Ascending aorta (tissue), 2 donors: ENCODE measurements around the gene CSMD2. TPM values are rescaled to one million over a fixed set of nuclear protein-coding genes. Genes with fewer than 3 reads are reported as not detected.

Experiments
- DNase-seq, 2 donors: peaks; one replicate each; pipeline ENCODE4 v3.0.0-alpha.2; 2019; ENCODE audit warnings: low spot score in 2 of 2
- H3K27ac ChIP-seq, 2 donors: fragments of 200-600 bp; sonication (generic); one replicate each; pipeline ENCODE4 v1.5.1; 2016 to 2017; ENCODE audit warnings: mild to moderate bottlenecking in 1 of 2
- H3K27me3 ChIP-seq: fragments of 200-600 bp; sonication (generic); one replicate; pipeline ENCODE4 v1.5.1; 2017
- H3K36me3 ChIP-seq, 2 donors: fragments of 200-600 bp; sonication (generic); one replicate each; pipeline ENCODE4 v1.5.1; 2016
- H3K4me1 ChIP-seq, 2 donors: fragments of 200-600 bp; sonication (generic); one replicate each; pipeline ENCODE4 v1.5.1; 2016 to 2017; ENCODE audit warnings: mild to moderate bottlenecking in 1 of 2
- H3K4me3 ChIP-seq, 2 donors: fragments of 200-600 bp; sonication (generic); one replicate each; pipeline ENCODE4 v1.5.1; 2016 to 2017; ENCODE audit warnings: mild to moderate bottlenecking in 1 of 2
- H3K9me3 ChIP-seq, 2 donors: fragments of 200-600 bp; sonication (generic); one replicate each; pipeline ENCODE4 v1.5.1; 2016
- intact Hi-C: fragments of 100-400 bp; cut with DNase I; formaldehyde crosslinking; loops from one replicate; pipeline ENCODE4 v1.15.1; 2023
- total RNA-seq: library from RNA; depleted of rRNA; stranded (reverse); fragments of >200 nt; gene quantifications from one replicate; pipeline ENCODE4 v1.1.0, GENCODE V29; 2016
- TF ChIP-seq, protein P1 (sequence below), 3 experiments: fragments of 200-600 bp in 2 of 3; fragments of 450-650 bp in 1 of 3; sonication (generic) in 2 of 3; IDR thresholded peaks; one replicate each; pipeline ENCODE4 v1.5.1; 2016 to 2019; ENCODE audit warnings: antibody characterized with exemption in 3 of 3, mild to moderate bottlenecking in 1 of 3, moderate library complexity in 1 of 3

Gene CSMD2
- total RNA-seq, 1 donor from 2014 or later, result 10.9 TPM

DNA sequence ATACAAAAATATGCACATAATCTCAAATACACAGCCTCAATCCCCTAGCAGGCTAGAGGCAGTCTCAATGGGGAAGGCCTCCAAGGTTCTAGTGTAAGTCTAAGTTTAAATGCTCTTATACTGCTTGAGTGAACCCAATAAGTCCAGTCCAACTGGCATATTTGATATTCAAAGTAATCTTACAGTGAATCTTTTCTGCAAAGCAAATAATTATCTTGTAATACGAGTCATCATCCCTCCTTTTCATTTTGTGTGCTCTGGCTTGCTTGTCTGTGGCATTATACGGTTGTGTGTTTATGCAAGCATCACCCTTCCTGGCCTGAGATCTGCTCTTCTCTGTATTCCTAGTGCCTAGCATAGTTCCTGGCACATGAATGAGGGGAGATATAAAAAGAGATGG, 468.1 kb downstream of the CSMD2 start:
- Histone ChIP-seq H3K4me1 (no peaks in the 10 kb centered on the region), H3K36me3 (no peaks in the 10 kb centered on the region), H3K27ac (no peak overlapping the region), H3K27me3 (no peaks in the 10 kb centered on the region), H3K4me3 (no peak overlapping the region), H3K9me3 (no peaks in the 10 kb centered on the region)
- TF ChIP-seq, protein P1, sequence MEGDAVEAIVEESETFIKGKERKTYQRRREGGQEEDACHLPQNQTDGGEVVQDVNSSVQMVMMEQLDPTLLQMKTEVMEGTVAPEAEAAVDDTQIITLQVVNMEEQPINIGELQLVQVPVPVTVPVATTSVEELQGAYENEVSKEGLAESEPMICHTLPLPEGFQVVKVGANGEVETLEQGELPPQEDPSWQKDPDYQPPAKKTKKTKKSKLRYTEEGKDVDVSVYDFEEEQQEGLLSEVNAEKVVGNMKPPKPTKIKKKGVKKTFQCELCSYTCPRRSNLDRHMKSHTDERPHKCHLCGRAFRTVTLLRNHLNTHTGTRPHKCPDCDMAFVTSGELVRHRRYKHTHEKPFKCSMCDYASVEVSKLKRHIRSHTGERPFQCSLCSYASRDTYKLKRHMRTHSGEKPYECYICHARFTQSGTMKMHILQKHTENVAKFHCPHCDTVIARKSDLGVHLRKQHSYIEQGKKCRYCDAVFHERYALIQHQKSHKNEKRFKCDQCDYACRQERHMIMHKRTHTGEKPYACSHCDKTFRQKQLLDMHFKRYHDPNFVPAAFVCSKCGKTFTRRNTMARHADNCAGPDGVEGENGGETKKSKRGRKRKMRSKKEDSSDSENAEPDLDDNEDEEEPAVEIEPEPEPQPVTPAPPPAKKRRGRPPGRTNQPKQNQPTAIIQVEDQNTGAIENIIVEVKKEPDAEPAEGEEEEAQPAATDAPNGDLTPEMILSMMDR (IDR thresholded peaks at IDR 0.05), result no peak
- intact Hi-C loops, result no loop called here
- DNase-seq, result no peak

DNA sequence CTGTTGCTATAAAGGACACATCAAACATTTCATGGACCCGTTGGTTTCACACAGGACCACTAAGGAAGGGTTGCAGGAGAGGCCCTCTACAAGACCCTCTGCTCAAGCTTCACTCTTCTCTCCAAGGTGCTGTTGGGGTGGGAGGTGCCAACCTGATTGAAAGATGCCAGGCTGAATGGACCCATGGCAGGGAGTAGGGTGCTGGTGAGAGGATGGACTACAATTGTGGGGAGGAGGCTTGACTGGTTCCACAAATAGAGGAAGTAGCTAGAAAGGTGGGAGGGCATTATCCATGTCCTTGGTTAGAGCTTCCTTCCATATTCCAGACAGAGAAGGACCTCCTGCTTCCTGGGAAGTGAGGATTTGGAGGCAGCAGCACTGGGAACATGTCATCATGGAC, 468.7 kb downstream of the CSMD2 start:
- Histone ChIP-seq H3K4me1 (no peaks in the 10 kb centered on the region), H3K36me3 (no peaks in the 10 kb centered on the region), H3K27ac (no peak overlapping the region), H3K9me3 (no peaks in the 10 kb centered on the region), H3K27me3 (no peaks in the 10 kb centered on the region), H3K4me3 (no peak overlapping the region)
- no peak for DNase-seq
- intact Hi-C loops, result no loop called here
- TF ChIP-seq, protein P1 (IDR thresholded peaks at IDR 0.05), result no peak

DNA sequence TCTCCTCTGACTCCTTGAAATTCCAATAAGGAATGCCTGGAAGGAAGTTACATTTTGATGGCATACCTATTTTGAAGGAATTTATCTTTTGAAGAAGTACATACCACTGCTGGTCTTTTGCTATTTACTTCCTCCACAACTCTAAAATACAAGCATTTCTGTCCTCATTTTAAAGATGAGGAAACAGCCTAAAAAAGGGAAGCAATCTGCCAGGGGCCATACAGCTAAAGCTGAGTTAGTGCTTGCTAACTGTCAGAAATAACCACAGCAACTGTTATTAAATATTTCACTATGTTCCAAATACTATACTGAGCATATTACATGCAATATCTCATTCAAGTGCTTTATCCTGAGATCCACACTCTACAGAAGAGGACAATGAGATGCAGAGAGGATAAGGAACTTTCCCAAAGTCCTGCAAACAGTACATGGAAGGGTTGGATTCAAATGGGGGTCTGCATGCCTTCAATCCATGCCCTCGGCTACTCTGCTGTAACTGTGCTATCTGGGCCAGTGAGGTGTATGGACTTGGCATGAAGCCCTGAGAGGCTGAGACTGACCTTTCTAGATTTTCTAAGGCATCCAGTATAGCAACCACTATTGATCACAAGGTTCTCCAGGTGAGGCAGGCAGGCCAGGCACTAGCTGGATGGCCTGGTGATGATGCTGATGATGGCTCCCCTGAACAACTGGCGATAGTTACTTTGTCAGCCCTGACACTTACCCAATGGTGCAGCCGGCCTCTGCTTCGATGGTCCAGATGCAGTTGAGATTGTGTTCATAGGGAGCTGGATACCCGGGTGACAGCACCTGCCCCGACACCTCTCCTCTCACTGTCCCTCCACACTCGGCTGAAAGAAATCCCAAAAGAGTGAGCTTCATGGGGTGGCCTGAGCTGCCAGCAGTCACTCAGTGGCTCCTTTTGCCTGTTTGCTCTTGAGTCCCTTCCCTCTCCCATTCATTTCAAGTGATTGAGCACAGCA, 472.5 kb downstream of the CSMD2 start:
- H3K9me3 ChIP-seq, result no peaks in the 10 kb centered on the region
- H3K27ac ChIP-seq, result no peak overlapping the region
- no peaks in the 10 kb centered on the region for H3K27me3 ChIP-seq
- TF ChIP-seq, protein P1 (IDR thresholded peaks at IDR 0.05), result no peak
- no peaks in the 10 kb centered on the region for H3K4me1 ChIP-seq
- H3K4me3 ChIP-seq, result no peak overlapping the region
- intact Hi-C loops, result no loop called here
- H3K36me3 ChIP-seq, result no peaks in the 10 kb centered on the region
- no peak for DNase-seq

DNA sequence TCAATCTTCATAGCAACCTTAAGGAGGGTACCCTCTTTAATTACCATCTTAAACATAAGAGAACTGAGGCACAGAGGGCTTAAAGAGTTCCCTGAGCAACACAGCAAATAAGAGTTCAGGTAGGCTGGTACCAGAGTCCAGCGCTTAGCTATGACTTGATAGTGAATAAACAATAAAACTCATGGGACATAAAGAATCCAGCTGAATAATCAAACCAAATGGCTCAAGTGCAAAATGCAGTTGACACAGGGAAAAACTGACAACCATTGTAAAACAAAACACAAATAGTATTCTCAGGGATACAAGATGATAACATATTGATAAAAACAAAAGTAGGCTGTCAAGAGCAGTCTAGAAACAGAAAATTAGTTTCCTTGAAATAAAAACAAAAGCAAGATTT, 478.0 kb downstream of the CSMD2 start:
- no peaks in the 10 kb centered on the region for H3K36me3 ChIP-seq
- H3K27ac ChIP-seq, result no peak overlapping the region
- no peaks in the 10 kb centered on the region for H3K9me3 ChIP-seq
- TF ChIP-seq, protein P1 (IDR thresholded peaks at IDR 0.05), result no peak
- no peak for DNase-seq
- intact Hi-C loops, result no loop called here
- H3K4me3 ChIP-seq, result no peak overlapping the region
- no peaks in the 10 kb centered on the region for H3K4me1 ChIP-seq
- no peaks in the 10 kb centered on the region for H3K27me3 ChIP-seq

DNA sequence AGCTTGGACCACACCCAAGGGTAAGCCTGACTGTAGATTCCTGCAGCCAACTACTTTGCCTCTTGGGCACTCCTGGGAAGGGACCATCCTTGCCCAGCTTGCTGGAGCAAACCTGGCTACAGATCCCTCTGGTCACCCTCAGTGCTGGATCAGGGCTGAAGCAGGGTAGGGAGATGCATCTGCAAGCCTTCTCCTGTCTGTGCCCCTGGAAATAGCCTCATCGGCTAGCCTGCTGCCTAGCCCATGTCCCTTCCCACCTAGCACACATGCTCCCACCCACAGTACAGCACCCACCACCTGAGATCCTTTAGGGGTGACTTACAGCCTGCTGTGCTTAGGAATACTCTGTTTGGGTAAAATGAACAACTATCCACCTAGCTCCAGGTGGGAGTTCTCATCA, 478.5 kb downstream of the CSMD2 start:
- no peak overlapping the region for H3K27ac ChIP-seq
- TF ChIP-seq, protein P1 (IDR thresholded peaks at IDR 0.05), result no peak
- no peak overlapping the region for H3K4me3 ChIP-seq
- H3K36me3 ChIP-seq, result no peaks in the 10 kb centered on the region
- intact Hi-C loops, result no loop called here
- H3K4me1 ChIP-seq, result no peaks in the 10 kb centered on the region
- no peaks in the 10 kb centered on the region for H3K9me3 ChIP-seq
- H3K27me3 ChIP-seq, result no peaks in the 10 kb centered on the region
- no peak for DNase-seq
